ENCODE data around the gene EPHB6. TPM values are rescaled to one million over a fixed set of nuclear protein-coding genes. Genes with fewer than 3 reads are reported as not detected.

Gene EPHB6
- total RNA-seq, 1 experiment from 2014 or later: not detected

DNA sequence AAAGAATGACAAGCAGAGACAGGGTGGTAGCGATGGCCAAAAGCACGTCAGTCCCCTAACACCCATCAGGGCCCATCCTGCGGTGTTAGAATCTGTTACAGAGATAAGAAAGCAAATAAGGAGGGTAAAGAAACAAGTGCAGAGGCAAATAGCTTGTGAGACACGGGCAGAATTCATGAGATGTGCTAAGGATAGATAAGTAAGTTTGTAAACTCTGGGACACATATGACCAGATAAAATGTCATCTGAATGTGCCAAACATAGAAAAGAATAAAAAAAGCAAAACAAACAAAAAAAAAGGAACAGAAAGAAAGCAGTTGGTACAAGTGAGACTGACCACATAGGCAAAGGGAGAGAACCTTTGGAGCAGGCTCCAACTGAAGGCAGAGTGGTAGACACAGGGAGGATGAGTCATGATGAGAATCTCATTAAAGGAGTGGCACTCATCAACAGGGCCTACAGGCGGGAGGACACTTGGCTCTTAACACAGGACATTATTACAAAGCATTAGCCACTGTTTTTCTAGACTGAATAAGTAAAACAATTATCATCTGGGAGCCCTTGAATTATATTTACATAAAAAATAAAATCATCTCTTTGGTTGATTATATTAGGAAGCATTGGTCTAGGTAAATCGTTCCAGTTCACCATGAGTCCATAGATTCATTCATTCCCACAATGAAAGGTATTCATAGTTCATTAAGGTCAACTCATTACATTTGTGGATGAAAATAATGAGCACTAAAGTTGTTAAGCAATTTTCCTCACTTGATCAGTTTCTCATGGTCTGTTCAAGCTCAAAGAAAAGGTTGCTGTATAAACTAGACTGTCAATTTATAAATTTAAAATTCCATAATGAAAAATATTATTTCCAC, 21.5 kb upstream of the EPHB6 start:
- DNase-seq (ENCODE audit: low read depth): peak; percentile 18

DNA sequence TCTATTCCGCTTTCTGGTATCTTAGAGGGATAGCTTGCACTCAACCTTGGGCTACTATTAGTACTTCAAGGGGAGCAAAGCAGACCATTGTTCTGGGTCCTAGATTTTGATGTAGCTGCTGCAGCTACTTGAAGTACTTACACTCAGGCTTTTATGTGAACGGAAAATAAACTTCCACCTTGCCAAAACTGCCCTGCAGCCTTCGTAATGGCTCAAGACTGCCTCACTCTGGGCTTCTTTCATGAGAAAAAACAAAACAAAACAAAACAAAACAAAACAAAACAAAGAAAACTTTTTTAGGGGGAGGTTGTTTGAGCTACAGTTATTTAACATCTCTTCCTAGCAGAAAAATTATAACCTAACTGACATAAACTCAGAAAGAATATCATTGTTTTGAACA, 19.4 kb upstream of the EPHB6 start:
- DNase-seq (ENCODE audit: low read depth): no peak

DNA sequence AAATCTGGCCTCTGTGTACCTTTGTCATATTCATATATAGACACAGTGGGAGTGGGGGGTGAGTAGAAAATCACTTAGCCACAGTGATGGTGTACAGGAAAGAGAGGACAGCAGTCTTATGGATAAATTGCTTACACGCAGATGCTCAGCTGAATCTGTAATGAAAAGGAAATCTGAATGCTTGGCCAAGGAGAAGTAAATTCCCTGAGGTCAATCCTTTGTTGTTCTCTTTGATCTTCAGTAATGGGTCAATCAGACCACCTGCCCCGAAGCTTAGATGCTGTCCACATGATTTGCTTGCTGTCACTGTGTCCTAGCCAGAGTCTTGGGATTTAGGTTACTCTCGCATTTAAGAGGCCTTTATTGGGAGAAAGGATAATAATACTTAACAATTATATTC, 18.4 kb upstream of the EPHB6 start:
- DNase-seq (ENCODE audit: low read depth): no peak

DNA sequence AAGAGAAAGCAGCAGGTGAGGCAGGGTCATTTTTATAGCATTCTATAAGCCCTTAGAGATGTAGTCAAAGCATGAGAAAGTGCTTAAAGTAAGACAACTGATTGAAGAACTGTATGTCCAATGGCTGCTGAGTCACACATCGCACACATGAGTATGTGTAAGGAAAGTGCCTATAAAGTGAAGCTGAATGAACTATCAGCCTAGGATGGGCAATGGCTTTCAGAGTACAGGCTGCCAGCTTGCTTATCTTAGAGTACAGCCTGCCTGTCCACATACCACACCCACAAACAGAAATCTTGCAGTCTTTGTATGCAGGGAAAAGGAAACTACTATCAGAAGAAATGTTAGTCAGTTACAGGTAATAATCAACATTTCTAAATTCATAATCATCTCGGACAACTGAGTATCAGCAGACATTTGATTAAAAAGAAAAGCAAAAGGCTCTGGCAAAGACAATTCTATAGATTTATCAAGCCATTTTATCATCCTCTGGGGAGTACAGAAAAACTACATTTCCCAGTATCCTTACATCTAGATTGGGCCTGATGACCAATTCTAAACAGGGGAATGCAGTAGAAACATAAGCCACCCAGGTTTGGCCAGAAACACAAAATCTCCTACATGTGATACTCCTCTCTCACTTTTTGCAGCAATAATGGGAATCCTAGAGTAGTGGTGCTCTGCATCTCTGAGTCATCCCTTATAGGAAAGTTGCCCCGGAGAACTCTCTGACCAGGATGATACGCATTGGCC, 16.2 kb upstream of the EPHB6 start:
- DNase-seq (ENCODE audit: low read depth): no peak

DNA sequence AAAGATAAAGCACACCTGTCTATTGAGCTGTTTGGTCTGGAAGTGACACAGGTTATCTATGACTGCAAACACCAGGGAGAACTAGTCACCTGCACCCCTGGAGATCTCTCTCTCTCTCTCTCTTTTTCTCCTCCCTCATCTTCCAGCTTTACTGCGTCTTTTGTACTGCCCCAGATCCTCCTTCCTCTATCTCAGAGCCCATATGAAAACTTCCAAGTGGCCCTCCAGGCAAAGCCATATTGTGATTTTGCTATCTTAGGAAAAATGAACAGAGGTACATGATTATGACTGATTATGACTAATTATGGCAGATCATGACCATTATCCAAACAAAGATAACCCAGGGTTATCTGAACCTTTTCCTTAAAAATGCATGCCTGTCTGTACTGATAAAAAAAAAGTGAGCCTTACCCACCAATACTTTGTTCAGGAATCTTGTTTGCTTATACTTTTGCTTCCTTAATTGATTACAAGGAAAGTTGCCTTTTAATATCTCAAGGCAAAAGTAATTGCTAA, 12.6 kb upstream of the EPHB6 start:
- DNase-seq (ENCODE audit: low read depth): no peak

DNA sequence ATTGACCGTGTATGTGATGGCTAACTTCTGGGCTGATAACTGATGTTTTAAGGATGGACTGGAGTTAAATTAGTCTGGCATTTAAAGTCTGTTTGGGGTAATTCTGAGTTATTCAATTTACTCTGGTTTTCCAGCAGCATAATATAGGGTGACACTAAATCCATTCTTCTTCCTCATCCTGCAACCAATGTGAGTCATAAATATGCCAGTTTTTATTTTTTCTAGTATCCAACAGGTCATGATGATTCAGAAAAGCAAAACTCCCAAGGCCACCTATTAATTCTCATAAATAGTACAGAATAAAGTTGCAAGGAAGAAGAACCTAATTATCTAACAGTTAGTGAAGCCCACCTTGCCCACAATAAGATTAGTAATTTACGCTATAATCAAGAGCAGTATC, 7.5 kb upstream of the EPHB6 start:
- no peak for DNase-seq (ENCODE audit: low read depth)

- no peak for DNase-seq (ENCODE audit: low read depth)
Observed at GRCh38 chr7:142851269-142851668, 3.6 kb upstream of the EPHB6 start.

DNA sequence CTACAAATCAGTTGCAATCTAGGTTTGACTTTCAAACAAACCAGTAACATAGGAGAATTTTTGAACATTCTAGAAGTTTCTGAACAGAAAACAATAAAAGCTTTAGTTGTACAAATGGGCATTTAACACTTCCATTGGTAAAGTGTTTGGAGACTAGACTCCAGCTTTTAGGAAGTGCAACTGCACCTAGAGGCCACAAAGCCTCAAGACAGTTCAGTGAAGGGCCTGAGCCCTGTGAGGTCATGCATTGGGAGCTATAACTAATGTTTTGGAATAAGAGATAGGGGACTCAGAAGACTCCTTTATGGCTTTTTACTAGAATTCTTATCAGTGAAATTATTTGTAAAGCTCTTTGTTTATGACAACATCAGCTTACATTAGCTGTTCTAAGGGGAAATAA, 3.0 kb upstream of the EPHB6 start:
- DNase-seq (ENCODE audit: low read depth): no peak

- DNase-seq (ENCODE audit: low read depth): peak; percentile 44
Observed at GRCh38 chr7:142853739-142854371, 1.0 kb upstream of the EPHB6 start.

- DNase-seq (ENCODE audit: low read depth): no peak
Observed at GRCh38 chr7:142855114-142855743, 353 bp downstream of the EPHB6 start.

DNA sequence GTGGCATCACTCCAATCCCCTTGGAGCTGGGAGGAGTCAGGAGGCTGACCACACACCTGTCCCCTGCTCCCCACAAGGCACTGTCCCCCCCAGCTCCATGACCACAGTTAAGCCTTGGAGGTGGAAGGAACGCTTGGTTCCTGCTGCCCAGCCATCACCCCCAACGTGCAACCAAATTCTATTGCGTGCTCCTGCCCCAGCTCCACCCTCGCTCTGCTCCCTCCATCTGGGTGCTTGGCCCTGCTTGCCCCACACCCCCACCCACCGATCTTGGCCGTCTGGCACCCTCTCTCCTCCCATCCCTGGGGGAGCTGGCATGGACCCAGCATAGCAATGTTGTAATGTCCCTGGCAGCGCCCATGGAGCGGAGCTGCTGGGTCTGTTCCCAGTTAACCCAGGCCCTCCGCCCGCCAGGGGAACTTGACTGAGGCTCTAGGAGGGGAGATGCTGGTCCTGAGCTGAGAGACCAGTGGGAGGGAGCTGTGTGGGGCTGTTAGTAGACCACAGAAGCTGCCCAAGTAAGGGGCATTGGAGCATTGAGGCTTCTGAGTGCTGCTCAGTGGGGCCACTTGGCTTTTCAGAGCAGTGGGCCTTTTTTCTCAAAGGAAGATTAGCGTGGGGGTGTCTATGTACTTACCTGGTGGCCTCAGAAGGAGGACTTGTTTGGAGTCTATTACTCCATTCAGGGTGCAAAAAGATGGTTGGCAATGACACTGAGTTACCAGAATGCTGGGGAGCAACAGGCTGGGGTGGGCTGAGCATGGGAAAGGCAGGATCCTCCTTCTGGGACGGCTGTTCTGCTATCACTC, 1.1 kb downstream of the EPHB6 start:
- DNase-seq (ENCODE audit: low read depth): no peak

DNA sequence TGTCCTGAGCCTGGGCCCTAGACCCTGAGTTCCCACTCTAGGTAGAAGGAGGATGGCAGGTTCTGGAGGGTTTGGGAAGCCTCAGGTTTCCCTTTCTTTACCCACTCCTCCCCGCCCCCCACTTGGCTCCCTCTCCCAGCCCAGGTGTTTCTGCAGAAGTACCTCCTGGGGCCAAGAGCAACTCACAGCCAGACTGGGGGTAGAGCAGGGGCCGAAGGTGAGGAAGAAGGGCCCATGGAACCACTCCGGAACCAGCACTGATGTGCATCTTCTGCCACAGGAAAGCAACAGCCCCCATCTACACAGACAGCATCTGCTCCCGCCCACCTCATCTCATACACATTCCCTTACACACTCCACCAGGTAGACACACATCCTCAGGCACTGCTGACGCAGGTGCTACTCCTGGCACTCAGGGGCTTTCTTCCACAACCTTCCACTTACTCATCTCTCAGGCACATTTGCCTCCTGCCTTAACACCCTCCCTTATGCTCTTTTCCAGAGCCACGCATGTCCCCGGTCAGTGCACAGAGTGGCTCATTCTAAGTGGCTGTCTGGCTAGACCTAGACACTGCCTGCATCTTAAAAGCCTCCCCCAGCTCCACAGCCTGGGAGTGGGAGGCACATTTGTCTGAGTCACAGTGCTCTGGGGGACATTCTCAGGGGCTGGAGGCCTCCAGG, 1.8 kb downstream of the EPHB6 start:
- DNase-seq (ENCODE audit: low read depth): no peak

GRCh38 chr7:142857625-142858024, 2.7 kb downstream of the EPHB6 start:
- DNase-seq (ENCODE audit: low read depth): no peak

DNA sequence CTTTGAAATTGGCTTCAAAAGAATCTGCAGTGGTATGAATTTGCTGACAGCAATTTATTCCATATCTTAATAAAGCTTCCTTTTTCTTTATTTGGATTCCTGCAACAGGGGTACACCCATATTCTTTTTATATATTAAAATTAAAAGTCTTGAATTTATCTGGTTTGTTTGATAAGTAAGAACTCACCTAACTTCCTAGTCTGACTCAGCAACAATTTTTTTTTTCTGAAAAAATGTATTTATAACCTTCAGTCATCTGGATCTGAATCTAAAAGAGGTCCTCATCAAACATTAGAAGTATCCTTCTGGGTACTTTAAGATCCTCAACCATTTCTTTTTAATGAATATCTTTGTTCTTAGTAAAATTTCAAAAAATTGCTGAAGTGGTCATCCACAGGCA, 4.5 kb downstream of the EPHB6 start:
- no peak for DNase-seq (ENCODE audit: low read depth)

GRCh38 chr7:142859829-142860228, 5.0 kb downstream of the EPHB6 start:
- DNase-seq (ENCODE audit: low read depth): peak; percentile 25

DNA sequence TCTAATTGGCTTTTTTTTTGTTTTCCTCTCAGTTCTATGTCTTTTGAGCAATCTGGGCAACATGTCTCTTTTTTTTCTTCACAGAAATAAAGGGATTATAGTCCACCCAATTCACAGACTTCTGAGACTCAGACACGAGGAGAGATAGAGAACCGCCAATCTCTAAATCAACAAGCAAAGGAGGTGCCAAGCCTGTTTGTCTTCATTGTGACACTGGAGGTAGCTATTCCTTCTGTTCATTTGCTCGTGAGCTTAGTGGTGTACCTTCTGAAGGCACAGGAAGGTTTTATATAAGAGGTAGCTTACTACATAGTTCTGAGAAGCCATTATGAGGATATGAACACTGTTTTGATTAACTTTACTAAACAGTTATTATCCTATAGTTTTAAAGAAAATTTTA, 6.1 kb downstream of the EPHB6 start:
- no peak for DNase-seq (ENCODE audit: low read depth)

DNA sequence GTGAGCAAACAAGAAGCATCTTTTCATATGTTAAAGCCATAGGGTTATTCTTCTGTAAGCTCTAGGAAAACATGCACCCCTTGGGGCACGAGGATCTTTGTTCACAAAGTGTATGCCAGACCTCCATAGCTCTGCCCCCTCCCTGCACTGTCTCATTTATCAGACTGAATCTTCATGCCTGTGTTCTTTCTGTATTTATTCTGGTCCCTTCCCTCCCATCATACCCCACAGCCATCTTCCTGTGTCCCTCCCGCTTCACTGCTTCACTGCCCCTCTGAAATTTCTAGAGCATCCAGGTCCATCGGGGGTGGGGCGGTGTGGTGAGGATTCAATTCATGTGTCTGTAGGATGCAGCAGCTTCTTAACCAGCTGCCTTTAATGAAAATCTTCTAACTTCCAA, 7.5 kb downstream of the EPHB6 start:
- DNase-seq (ENCODE audit: low read depth): no peak

GRCh38 chr7:142862786-142863400, 8.0 kb downstream of the EPHB6 start:
- DNase-seq (ENCODE audit: low read depth): no peak

DNA sequence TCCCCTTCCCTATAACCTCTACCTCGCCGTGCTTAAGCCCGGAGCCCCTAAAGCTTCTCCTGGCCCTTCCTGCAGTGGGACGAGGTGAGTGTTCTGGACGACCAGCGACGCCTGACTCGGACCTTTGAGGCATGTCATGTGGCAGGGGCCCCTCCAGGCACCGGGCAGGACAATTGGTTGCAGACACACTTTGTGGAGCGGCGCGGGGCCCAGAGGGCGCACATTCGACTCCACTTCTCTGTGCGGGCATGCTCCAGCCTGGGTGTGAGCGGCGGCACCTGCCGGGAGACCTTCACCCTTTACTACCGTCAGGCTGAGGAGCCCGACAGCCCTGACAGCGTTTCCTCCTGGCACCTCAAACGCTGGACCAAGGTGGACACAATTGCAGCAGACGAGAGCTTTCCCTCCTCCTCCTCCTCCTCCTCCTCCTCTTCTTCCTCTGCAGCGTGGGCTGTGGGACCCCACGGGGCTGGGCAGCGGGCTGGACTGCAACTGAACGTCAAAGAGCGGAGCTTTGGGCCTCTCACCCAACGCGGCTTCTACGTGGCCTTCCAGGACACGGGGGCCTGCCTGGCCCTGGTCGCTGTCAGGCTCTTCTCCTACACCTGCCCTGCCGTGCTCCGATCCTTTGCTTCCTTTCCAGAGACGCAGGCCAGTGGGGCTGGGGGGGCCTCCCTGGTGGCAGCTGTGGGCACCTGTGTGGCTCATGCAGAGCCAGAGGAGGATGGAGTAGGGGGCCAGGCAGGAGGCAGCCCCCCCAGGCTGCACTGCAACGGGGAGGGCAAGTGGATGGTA, 9.2 kb downstream of the EPHB6 start:
- no peak for DNase-seq (ENCODE audit: low read depth)
